ENCODE results near the gene FAAP20. TPM values are rescaled to one million over a fixed set of nuclear protein-coding genes. Genes with fewer than 3 reads are reported as not detected.

FAAP20 gene
- total and polyA plus RNA-seq, 2 of the 8 experiments (the other 6 are each of a cell fraction or from before 2014, with no cell fraction given) = 58.4 to 99.8 TPM

- Histone ChIP-seq H3K79me1 (ENCODE audit: low read depth, low read length) (no peaks in the 10 kb centered on the region), H2BK12ac (ENCODE audit: low read depth, low read length) (no peak overlapping the region), H2AK5ac (ENCODE audit: low read depth, low read length) (no peak overlapping the region), H2BK20ac (ENCODE audit: low read length) (no peak overlapping the region), H3K9me3 (ENCODE audit: insufficient read depth in 2 of 2, low read depth in 1 of 2, low read length in 1 of 2) (no peaks in the 10 kb centered on the region), H3K56ac (replicated peaks; ENCODE audit: insufficient read length, low read depth, low read length) (no peak overlapping the region), H3K23ac (ENCODE audit: insufficient read length) (no peak overlapping the region), H3K18ac (ENCODE audit: extremely low read depth, low read length) (no peak overlapping the region), H2AFZ (ENCODE audit: low read length) (no peak overlapping the region), H4K8ac (ENCODE audit: extremely low read depth, insufficient read depth, low read length) (no peak overlapping the region), H3K4me1 (replicated peaks in 1 of 4; ENCODE audit: control insufficient read depth in 3 of 4, insufficient read depth in 4 of 4, low read length in 3 of 4) (no peaks in the 10 kb centered on the region), H3K36me3 (ENCODE audit: control insufficient read depth in 2 of 4, insufficient read depth in 4 of 4, low read length in 3 of 4) (peaks cover 3 to 22% (median 15%) of the 10 kb centered on the region in 4 experiments; a peak in 6 of 8 replicates), H3K27me3 (replicated peaks in 1 of 4; ENCODE audit: control insufficient read depth in 3 of 4, extremely low read depth in 1 of 4, insufficient read depth in 3 of 4, low read length in 3 of 4) (no peaks in the 10 kb centered on the region), H3K4me2 (ENCODE audit: insufficient read depth in 1 of 2, low read depth in 2 of 2, low read length in 2 of 2) (no peak overlapping the region), H4K5ac (ENCODE audit: insufficient read length, low read depth, low read length) (no peak overlapping the region), H3K14ac (ENCODE audit: insufficient read length) (no peak overlapping the region), H2BK120ac (replicated peaks; ENCODE audit: low read depth, low read length) (no peak overlapping the region), H4K20me1 (replicated peaks in 1 of 2; ENCODE audit: control insufficient read depth in 1 of 2, insufficient read depth in 2 of 2, low read length in 2 of 2) (peaks cover 0 to 1% of the 10 kb centered on the region in 2 experiments), H4K91ac (replicated peaks; ENCODE audit: insufficient read length, low read length) (no peak overlapping the region), H3K4ac (replicated peaks; ENCODE audit: insufficient read length, low read depth, low read length) (no peak overlapping the region), H2BK15ac (ENCODE audit: low read length) (no peak overlapping the region), H2BK5ac (ENCODE audit: low read depth, low read length) (no peak overlapping the region), H3K4me3 (ENCODE audit: extremely low read depth in 1 of 4, insufficient read depth in 2 of 4, low read depth in 3 of 4, low read length in 4 of 4) (no peak overlapping the region), H3K27ac (ENCODE audit: low read depth, low read length) (no peak overlapping the region), H3K23me2 (ENCODE audit: low read depth, low read length) (peaks cover 8% of the 10 kb centered on the region; the same call in 1 of the 2 replicates), H3K9ac (replicated peaks in 1 of 4; ENCODE audit: extremely low read depth in 1 of 4, low read depth in 3 of 4, low read length in 3 of 4) (no peak overlapping the region), H3K79me2 (ENCODE audit: control insufficient read depth in 1 of 2, insufficient read depth in 2 of 2, low read length in 2 of 2) (no peaks in the 10 kb centered on the region)
- POLR2A ChIA-PET (ENCODE audit: partially characterized antibody) = no interaction called here
- CTCF ChIA-PET (ENCODE audit: partially characterized antibody) = interaction anchor here (1.0 to 1.5 kb wide), 2 partner anchors 11 to 27 kb away, joined by 4 read pairs; no protein-coding TSS in a partner anchor
- DNase-seq (ENCODE audit: low read depth in 1 of 2, low spot score in 2 of 2) (no peak), FAIRE-seq (no peak)
- WGBS, 2 experiments (ENCODE audit: extremely low coverage in 1 of 2, insufficient coverage in 1 of 2, insufficient read length in 1 of 2, insufficient replicate concordance in 2 of 2, low coverage in 1 of 2, low lambda C conversion rate in 2 of 2, missing lambda C conversion rate in 1 of 2) = 91% methylated on average over 23 of the region's 30 CpGs; no CpG with 5 or more reads in 1 of the 2 experiments
- no peak for TF ChIP-seq PHF8 (conservative IDR thresholded peaks at IDR 0.05; ENCODE audit: low read depth, low read length)
- no peak for TF ChIP-seq KDM4A (IDR thresholded peaks at IDR 0.05; ENCODE audit: low read depth, low read length, severe bottlenecking)
- TF ChIP-seq EGR1 (IDR thresholded peaks at IDR 0.05; ENCODE audit: borderline replicate concordance, low read depth, low read length) = no peak
- TF ChIP-seq NRF1 (IDR thresholded peaks at IDR 0.05; ENCODE audit: low read depth, low read length) = no peak
- TF ChIP-seq RBBP5 (IDR thresholded peaks at IDR 0.05; ENCODE audit: borderline replicate concordance, low read depth, low read length) = no peak
- no peak for TF ChIP-seq ATF3 (IDR thresholded peaks at IDR 0.05; ENCODE audit: insufficient read depth, low read depth, low read length)
- no peak for TF ChIP-seq USF2 (IDR thresholded peaks at IDR 0.05; ENCODE audit: low read length)
- TF ChIP-seq RXRA (IDR thresholded peaks at IDR 0.05; ENCODE audit: insufficient read depth, low read depth, low read length) = no peak
- TF ChIP-seq CEBPB (IDR thresholded peaks at IDR 0.05; ENCODE audit: low read depth, low read length) = no peak
- no peak for TF ChIP-seq SIN3A (conservative IDR thresholded peaks at IDR 0.05 in 1 of 2, IDR thresholded peaks at IDR 0.05 in 1 of 2; ENCODE audit: low read depth in 1 of 2, low read length in 2 of 2)
These were observed 50.6 kb downstream of the FAAP20 start for GRCh38 chr1:2143814-2144500.

Measured in H1 (cell line).